SK-N-SH (cell line): Measurements from ENCODE around the gene CCDC192. TPM values are rescaled to one million over a fixed set of nuclear protein-coding genes. Genes with fewer than 3 reads are reported as not detected.
"Not testable (repeated sequence)": the region's sequence is repeated elsewhere in the genome, so short reads cannot be mapped to it uniquely, and the experiment has no call there.

ENCODE experiments used
- CTCF ChIA-PET: fragments of 300-600, 350-600 bp; formaldehyde crosslinking; extraction: SDS; loops from one replicate; lab custom pipeline; 2021; lab: Yijun Ruan, JAX
- POLR2A ChIA-PET: fragments of 350-600 bp; sonication (Branson Sonifier 250); formaldehyde crosslinking; extraction: SDS; loops from one replicate; lab custom pipeline; 2020; ENCODE audit warnings: antibody characterized with exemption, inconsistent platforms; lab: Yijun Ruan, JAX
- DNase-seq: peaks from one replicate; pipeline ENCODE4 v3.0.0; 2012
- H2AFZ ChIP-seq: fragments of 200-600 bp; sonication (generic); 2 replicates; pipeline ENCODE4 v1.8.1; 2016; ENCODE audit warnings: antibody characterized with exemption, mild to moderate bottlenecking, low read depth
- H3F3A ChIP-seq: fragments of 200-600 bp; sonication (generic); replicated peaks from 2 replicates; pipeline ENCODE3; 2016; ENCODE audit warnings: antibody characterized with exemption, mild to moderate bottlenecking; ENCODE audit not compliant: insufficient read depth
- H3K27ac ChIP-seq, 2 experiments: fragments of 200-500 bp in 1 of 2; fragments of 200-600 bp in 1 of 2; sonication (Bioruptor generic) in 1 of 2; sonication (generic), shearing (Covaris generic) in 1 of 2; 2 replicates each; pipeline versions ENCODE4 v1.5.1 to v1.6.1; 2014 to 2016; ENCODE audit warnings: low read depth in 2 of 2, inconsistent platforms in 1 of 2, low read length in 1 of 2, mild to moderate bottlenecking in 1 of 2, mixed read lengths in 1 of 2
- H3K27me3 ChIP-seq: fragments of 200-600 bp; sonication (generic), shearing (Covaris generic); 2 replicates; pipeline ENCODE4 v1.6.1; 2016; ENCODE audit warnings: mixed run types; ENCODE audit not compliant: insufficient read depth
- H3K36me3 ChIP-seq, 2 experiments: fragments of 200-500 bp in 1 of 2; fragments of 200-600 bp in 1 of 2; sonication (Bioruptor generic) in 1 of 2; sonication (generic) in 1 of 2; replicated peaks in 1 of 2; 2 replicates each; pipeline versions ENCODE3 to v1.5.1; 2014 to 2016; ENCODE audit warnings: low read length in 1 of 2, mild to moderate bottlenecking in 1 of 2; ENCODE audit not compliant: insufficient read depth in 2 of 2, control insufficient read depth in 1 of 2
- H3K4me1 ChIP-seq, 2 experiments: fragments of 200-500 bp in 1 of 2; fragments of 200-600 bp in 1 of 2; sonication (Bioruptor generic) in 1 of 2; sonication (generic), shearing (Covaris generic) in 1 of 2; 2 replicates each; pipeline versions ENCODE4 v1.5.1 to v1.6.1; 2014 to 2016; ENCODE audit warnings: low read depth in 1 of 2, low read length in 1 of 2, mixed run types in 1 of 2; ENCODE audit not compliant: insufficient read depth in 2 of 2, control insufficient read depth in 1 of 2
- H3K4me2 ChIP-seq: fragments of 200-600 bp; sonication (generic), shearing (Covaris generic); 2 replicates; pipeline ENCODE4 v1.6.1; 2017; ENCODE audit warnings: mixed run types
- H3K4me3 ChIP-seq, 2 experiments: fragments of 200-500 bp in 1 of 2; fragments of 200-600 bp in 1 of 2; sonication (Bioruptor generic) in 1 of 2; sonication (generic), shearing (Covaris generic) in 1 of 2; 2 replicates each; pipeline versions ENCODE4 v1.5.1 to v1.8.1; 2014 to 2016; ENCODE audit warnings: low read depth in 2 of 2, inconsistent platforms in 1 of 2, low read length in 1 of 2, mild to moderate bottlenecking in 1 of 2, mixed read lengths in 1 of 2, moderate library complexity in 1 of 2
- H3K79me2 ChIP-seq: fragments of 200-600 bp; sonication (generic); 2 replicates; pipeline ENCODE4 v1.8.1; 2017; ENCODE audit warnings: mild to moderate bottlenecking; ENCODE audit not compliant: insufficient read depth
- H3K9ac ChIP-seq: fragments of 200-600 bp; sonication (generic); 2 replicates; pipeline ENCODE4 v1.6.1; 2017; ENCODE audit warnings: mixed run types
- H3K9me2 ChIP-seq: fragments of 200-600 bp; sonication (generic); 2 replicates; pipeline ENCODE4 v1.6.1; 2017; ENCODE audit warnings: mixed run types
- H3K9me3 ChIP-seq: fragments of 200-600 bp; sonication (generic); 2 replicates; pipeline ENCODE4 v1.6.1; 2017; ENCODE audit warnings: mixed run types, mild to moderate bottlenecking, moderate library complexity
- H4K20me1 ChIP-seq: fragments of 200-600 bp; sonication (generic); 2 replicates; pipeline ENCODE4 v1.6.1; 2017; ENCODE audit warnings: mild to moderate bottlenecking, mixed run types; ENCODE audit not compliant: insufficient read depth
- CTCF ChIP-seq: fragments of 200-600 bp; sonication (generic); IDR thresholded peaks from 2 replicates; pipeline ENCODE4 v1.6.1; 2017; ENCODE audit warnings: antibody characterized with exemption, mild to moderate bottlenecking, moderate library complexity
- EP300 ChIP-seq, 2 experiments: IDR thresholded peaks; 2 replicates each; pipeline versions ENCODE4 v1.4.0 to v1.6.1; 2012; ENCODE audit warnings: borderline replicate concordance in 1 of 2, low read depth in 1 of 2, low read length in 1 of 2
- FOXJ3 ChIP-seq: sonication (generic); formaldehyde crosslinking; IDR thresholded peaks from 2 replicates; pipeline ENCODE4 v1.5.1; 2020; ENCODE audit warnings: mild to moderate bottlenecking, missing genetic modification reagents
- GABPA ChIP-seq: IDR thresholded peaks from 2 replicates; pipeline ENCODE4 v1.4.0; 2012; ENCODE audit warnings: low read depth, mild to moderate bottlenecking
- MEF2A ChIP-seq: IDR thresholded peaks from 2 replicates; pipeline ENCODE4 v1.4.0; 2012; ENCODE audit warnings: low read depth, borderline replicate concordance
- PBX3 ChIP-seq: IDR thresholded peaks from 2 replicates; pipeline ENCODE4; 2012
- RAD21 ChIP-seq: IDR thresholded peaks from 2 replicates; pipeline ENCODE4 v1.6.1; 2012; ENCODE audit warnings: mild to moderate bottlenecking, low read length
- SMC3 ChIP-seq: IDR thresholded peaks from 2 replicates; pipeline ENCODE4 v1.6.1; 2012; ENCODE audit warnings: low read depth, low read length, improper control_type of control experiment
- TAF1 ChIP-seq: IDR thresholded peaks from 2 replicates; pipeline ENCODE4 v1.6.1; 2012; ENCODE audit warnings: low read depth, mild to moderate bottlenecking, low read length, moderate library complexity, borderline replicate concordance
- TEAD4 ChIP-seq: IDR thresholded peaks from 2 replicates; pipeline ENCODE4 v1.4.0; 2012; ENCODE audit warnings: mild to moderate bottlenecking, borderline replicate concordance; ENCODE audit not compliant: insufficient read depth
- USF1 ChIP-seq: IDR thresholded peaks from 2 replicates; pipeline ENCODE4 v1.4.0; 2012; ENCODE audit warnings: low read depth, borderline replicate concordance
- USF2 ChIP-seq: fragments of 150-350 bp; IDR thresholded peaks from 2 replicates; pipeline ENCODE4 v1.6.1; 2017; ENCODE audit warnings: antibody characterized with exemption, low read length, low read depth, borderline replicate concordance
- YY1 ChIP-seq: IDR thresholded peaks from 2 replicates; pipeline ENCODE4 v1.4.0; 2012; ENCODE audit warnings: low read depth, mild to moderate bottlenecking
- WGBS: methylation state at CpG from one replicate; pipeline ENCODE4 v1.1.6; 2017; ENCODE audit warnings: low lambda C conversion rate; 5-methylcytosine and 5-hydroxymethylcytosine counted together
- polyA plus RNA-seq, 3 experiments: library from polyadenylated mRNA; depleted of rRNA; stranded (reverse); fragments of >200 nt; gene quantifications; 2 replicates each; pipeline ENCODE4 v1.2.3, GENCODE V29; 2012

CCDC192 gene
- polyA plus RNA-seq, 1 of the 3 experiments (the other 2 are of a cell fraction): not detected

- TF ChIP-seq YY1 (no peak), SMC3 (peak; percentile 59)
These were observed 43.6 kb downstream of the CCDC192 start (continued) for GRCh38 chr5:127746756-127747155.

GRCh38 chr5:127752503-127753265 is 49.5 kb downstream of the CCDC192 start:
- WGBS: 88% methylated on average over 24 of the region's 32 CpGs
- DNase-seq: not testable (repeated sequence)

GRCh38 chr5:127754259-127754658 is 51.1 kb downstream of the CCDC192 start:
- no peaks in the 10 kb centered on the region for H3K27me3 ChIP-seq
- no peaks in the 10 kb centered on the region for H3K9me2 ChIP-seq
- ChIA-PET POLR2A (no interaction called here), CTCF (interaction anchor here (1.0 kb wide), 1 partner anchor 447 kb away, joined by 3 read pairs; no protein-coding TSS in a partner anchor)
- H3K4me1 ChIP-seq: peaks cover 0 to 10% of the 10 kb centered on the region in 2 experiments; a peak in 3 of 4 replicates
- H3K27ac ChIP-seq: no peak overlapping the region
- no peaks in the 10 kb centered on the region for H4K20me1 ChIP-seq
- H3K9me3 ChIP-seq: no peaks in the 10 kb centered on the region
- WGBS: 37% methylated on average over 4 of the region's 4 CpGs
- TF ChIP-seq FOXJ3 (CRISPR knock-in tag): no peak
- TF ChIP-seq TEAD4: peak; percentile 27; the same call in 1 of the 2 replicates
- no peaks in the 10 kb centered on the region for H3K79me2 ChIP-seq
- no peak overlapping the region for H2AFZ ChIP-seq
- H3K36me3 ChIP-seq: no peaks in the 10 kb centered on the region
- no peak overlapping the region for H3K9ac ChIP-seq
- H3K4me2 ChIP-seq: no peak overlapping the region
- no peak overlapping the region for H3K4me3 ChIP-seq
- H3F3A ChIP-seq: peaks cover 7% of the 10 kb centered on the region
- DNase-seq: no peak

More at GRCh38 chr5:127752503-127753265, 49.5 kb downstream of the CCDC192 start:
- H3K9ac ChIP-seq, CTCF ChIA-PET, H3K9me3 ChIP-seq, H3K27ac ChIP-seq, H3K4me1 ChIP-seq, H3K4me3 ChIP-seq, H3K36me3 ChIP-seq, H3K9me2 ChIP-seq, POLR2A ChIA-PET, H3K4me2 ChIP-seq, H3K27me3 ChIP-seq, H3K79me2 ChIP-seq, H3F3A ChIP-seq, H4K20me1 ChIP-seq: not testable (repeated sequence)
- peak overlapping the region; percentile 11; the same call in 1 of the 2 replicates for H2AFZ ChIP-seq

GRCh38 chr5:127754706-127755105 is 51.5 kb downstream of the CCDC192 start:
- no peaks in the 10 kb centered on the region for H4K20me1 ChIP-seq
- H3K36me3 ChIP-seq: no peaks in the 10 kb centered on the region
- H3F3A ChIP-seq: peaks cover 7% of the 10 kb centered on the region
- H3K9ac ChIP-seq: no peak overlapping the region
- ChIA-PET CTCF (interaction anchor here (1.0 kb wide), 1 partner anchor 447 kb away, joined by 3 read pairs; no protein-coding TSS in a partner anchor), POLR2A (no interaction called here)
- no peak overlapping the region for H3K27ac ChIP-seq
- H3K4me1 ChIP-seq: peaks cover 0 to 10% of the 10 kb centered on the region in 2 experiments; a peak in 3 of 4 replicates
- H3K27me3 ChIP-seq: no peaks in the 10 kb centered on the region
- no peaks in the 10 kb centered on the region for H3K9me2 ChIP-seq
- H3K9me3 ChIP-seq: no peaks in the 10 kb centered on the region
- DNase-seq: no peak
- H3K79me2 ChIP-seq: no peaks in the 10 kb centered on the region
- no peak overlapping the region for H3K4me2 ChIP-seq
- H3K4me3 ChIP-seq: no peak overlapping the region
- WGBS: 72% methylated on average over 2 of the region's 2 CpGs
- no peak overlapping the region for H2AFZ ChIP-seq
- TF ChIP-seq GABPA (no peak), PBX3 (no peak), RAD21 (no peak), TAF1 (no peak), USF2 (no peak), USF1 (no peak), TEAD4 (no peak; the same call in 1 of the 2 replicates), EP300 (IDR thresholded peaks at IDR 0.05; ENCODE audit: borderline replicate concordance in 1 of 2, low read depth in 1 of 2, low read length in 1 of 2) (no peak), CTCF (no peak), MEF2A (no peak)
